A549 (cell line): ENCODE results near the gene ENO3. TPM values are rescaled to one million over a fixed set of nuclear protein-coding genes. Genes with fewer than 3 reads are reported as not detected.

ENCODE experiments used
- ATAC-seq, 2 experiments: fragments of 200-7000 bp in 1 of 2; fragments of >200 bp in 1 of 2; cut with Nextera tagmentation in 1 of 2; cut with Tn5 transposase in 1 of 2; 3 replicates each; pipeline versions ENCODE4 v1.8.0 to v1.9.1; 2018 to 2020; ENCODE audit warnings: mild to moderate bottlenecking in 1 of 2, moderate library complexity in 1 of 2
- CTCF ChIA-PET: fragments of 300-600 bp; sonication (Branson Sonifier 250); formaldehyde crosslinking; extraction: SDS; loops from one replicate; lab custom pipeline; 2021; ENCODE audit warnings: antibody characterized with exemption, inconsistent platforms; lab: Yijun Ruan, JAX
- POLR2A ChIA-PET: fragments of 350-600 bp; formaldehyde crosslinking; extraction: SDS; loops from one replicate; lab custom pipeline; 2021; ENCODE audit warnings: antibody characterized with exemption, inconsistent platforms; lab: Yijun Ruan, JAX
- DNase-seq, 2 experiments: peaks; one replicate each; pipeline versions ENCODE4 v3.0.0 to v3.0.0-alpha.2; 2011 to 2016; ENCODE audit warnings: low read depth in 1 of 2, low spot score in 1 of 2
- FAIRE-seq: peaks from 2 replicates; lab custom pipeline; 2011; peaks lifted over from hg19 to GRCh38; lab: Jason Lieb, UNC
- H3K27ac ChIP-seq, 2 experiments: fragments of >200 bp; sonication (Bioruptor Twin); formaldehyde crosslinking; 3 replicates each; pipeline ENCODE4 v1.5.1; 2016 to 2017
- H3K4me1 ChIP-seq: fragments of >200 bp; sonication (Bioruptor Twin); formaldehyde crosslinking; 3 replicates; pipeline ENCODE4 v1.6.1; 2016
- H3K4me2 ChIP-seq: fragments of >200 bp; sonication (Bioruptor Twin); formaldehyde crosslinking; 3 replicates; pipeline ENCODE4 v1.6.1; 2016
- H3K4me3 ChIP-seq: fragments of >200 bp; sonication (Bioruptor Twin); formaldehyde crosslinking; 3 replicates; pipeline ENCODE4 v1.5.1; 2016
- H3K9me3 ChIP-seq: fragments of >200 bp; sonication (Bioruptor Twin); formaldehyde crosslinking; 3 replicates; pipeline ENCODE4 v1.6.1; 2016
- BHLHE40 ChIP-seq: IDR thresholded peaks from 2 replicates; pipeline ENCODE4 v1.6.1; 2012; ENCODE audit warnings: low read depth, low read length, inconsistent platforms
- CEBPB ChIP-seq, 2 experiments: fragments of >200 bp in 1 of 2; sonication (Bioruptor Twin) in 1 of 2; formaldehyde crosslinking in 1 of 2; IDR thresholded peaks; 2 replicates each; pipeline ENCODE4 v1.6.1; 2012 to 2016
- EHF ChIP-seq: fragments of 250-450 bp; sonication (Bioruptor Pico); IDR thresholded peaks from 2 replicates; pipeline ENCODE4 v1.5.0; 2020; ENCODE audit warnings: mild to moderate bottlenecking
- FOSB ChIP-seq: fragments of 250-450 bp; sonication (Bioruptor Pico); IDR thresholded peaks from 2 replicates; pipeline ENCODE4 v1.5.0; 2020; ENCODE audit warnings: mild to moderate bottlenecking, moderate library complexity
- RNF2 ChIP-seq: fragments of 200-600 bp; sonication (generic); IDR thresholded peaks from 2 replicates; pipeline ENCODE4 v1.6.1; 2016; ENCODE audit warnings: low read depth, mild to moderate bottlenecking, antibody characterized with exemption, moderate library complexity, borderline replicate concordance
- ZC3H11A ChIP-seq: fragments of 450-650 bp; IDR thresholded peaks from 2 replicates; pipeline ENCODE4 v1.6.1; 2014; ENCODE audit warnings: antibody characterized with exemption, mild to moderate bottlenecking
- ZSCAN20 ChIP-seq: fragments of 250-450 bp; sonication (Bioruptor Pico); IDR thresholded peaks from 2 replicates; pipeline ENCODE4 v1.8.0; 2022; ENCODE audit warnings: mild to moderate bottlenecking, moderate library complexity
- WGBS: methylation state at CpG from one replicate; pipeline ENCODE4 v1.1.6; 2017; ENCODE audit errors: missing lambda C conversion rate; 5-methylcytosine and 5-hydroxymethylcytosine counted together
- polyA plus RNA-seq, 4 experiments: library from polyadenylated mRNA; depleted of rRNA in 3 of 4; stranded (reverse); fragments of >200 nt; fragmentation: RNase III in 1 of 4; extraction: RNeasy Plus Mini Kit Qiagen cat#74134 plus additional on column Dnase treatment in 1 of 4; gene quantifications; 2 replicates in 3 of 4; 3 replicates in 1 of 4; pipeline ENCODE4 v1.2.3, GENCODE V29; 2011 to 2017
- small RNA-seq, 6 experiments: library from RNA; depleted of rRNA; stranded (forward); fragments of <200 nt; gene quantifications; one replicate each; pipeline ENCODE3, GENCODE V24; 2012
- TF ChIP-seq, protein P1 (sequence below): fragments of >200 bp; sonication (Bioruptor Twin); formaldehyde crosslinking; IDR thresholded peaks from 2 replicates; pipeline ENCODE4 v1.6.1; 2016

ENO3 gene
- polyA plus RNA-seq, 2 of the 4 experiments (the other 2 are of a cell fraction): 52.5 to 109 TPM

DNA sequence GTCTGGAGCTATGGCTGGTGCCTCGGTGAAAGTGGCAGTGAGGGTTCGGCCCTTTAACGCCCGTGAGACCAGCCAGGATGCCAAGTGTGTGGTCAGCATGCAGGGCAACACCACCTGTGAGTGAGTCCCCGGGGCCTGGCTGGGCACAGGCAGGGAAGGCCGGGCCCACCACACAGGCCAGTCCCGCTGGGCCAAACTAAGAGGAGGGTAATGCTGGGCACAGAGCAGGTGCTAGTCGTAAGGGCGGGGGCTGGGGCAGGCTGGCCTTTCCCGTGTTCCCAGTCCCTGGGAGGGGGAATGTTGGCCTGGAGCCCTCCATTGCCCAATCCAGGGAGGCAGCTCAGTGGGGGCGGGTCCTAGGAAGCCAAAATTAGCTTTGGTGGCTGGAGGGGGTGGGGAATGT, 49.3 kb downstream of the ENO3 start:
- H3K4me1 ChIP-seq: peaks cover 26% of the 10 kb centered on the region
- TF ChIP-seq BHLHE40 (no peak), CEBPB (IDR thresholded peaks at IDR 0.05) (no peak), ZSCAN20 (no peak)
- TF ChIP-seq, protein P1, sequence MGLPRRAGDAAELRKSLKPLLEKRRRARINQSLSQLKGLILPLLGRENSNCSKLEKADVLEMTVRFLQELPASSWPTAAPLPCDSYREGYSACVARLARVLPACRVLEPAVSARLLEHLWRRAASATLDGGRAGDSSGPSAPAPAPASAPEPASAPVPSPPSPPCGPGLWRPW: no peak
- H3K27ac ChIP-seq: peak overlapping the region in 1 of 2 experiments; percentile 91; a peak in 3 of 6 replicates
- ChIA-PET CTCF (interaction anchor here (0.6 to 4.3 kb wide), 8 partner anchors 13 to 62 kb away, joined by 3 to 18 read pairs (median 6); partner anchors contain the start of genes CAMTA2 and SPAG7), POLR2A (no interaction called here)
- no peak overlapping the region for H3K4me3 ChIP-seq
- FAIRE-seq (no peak), DNase-seq (no peak), ATAC-seq (no peak)
- no peaks in the 10 kb centered on the region for H3K9me3 ChIP-seq
- 75% methylated on average over 8 of the region's 11 CpGs for WGBS
- H3K4me2 ChIP-seq: peak overlapping the region; percentile 89; the same call in 2 of the 3 replicates

DNA sequence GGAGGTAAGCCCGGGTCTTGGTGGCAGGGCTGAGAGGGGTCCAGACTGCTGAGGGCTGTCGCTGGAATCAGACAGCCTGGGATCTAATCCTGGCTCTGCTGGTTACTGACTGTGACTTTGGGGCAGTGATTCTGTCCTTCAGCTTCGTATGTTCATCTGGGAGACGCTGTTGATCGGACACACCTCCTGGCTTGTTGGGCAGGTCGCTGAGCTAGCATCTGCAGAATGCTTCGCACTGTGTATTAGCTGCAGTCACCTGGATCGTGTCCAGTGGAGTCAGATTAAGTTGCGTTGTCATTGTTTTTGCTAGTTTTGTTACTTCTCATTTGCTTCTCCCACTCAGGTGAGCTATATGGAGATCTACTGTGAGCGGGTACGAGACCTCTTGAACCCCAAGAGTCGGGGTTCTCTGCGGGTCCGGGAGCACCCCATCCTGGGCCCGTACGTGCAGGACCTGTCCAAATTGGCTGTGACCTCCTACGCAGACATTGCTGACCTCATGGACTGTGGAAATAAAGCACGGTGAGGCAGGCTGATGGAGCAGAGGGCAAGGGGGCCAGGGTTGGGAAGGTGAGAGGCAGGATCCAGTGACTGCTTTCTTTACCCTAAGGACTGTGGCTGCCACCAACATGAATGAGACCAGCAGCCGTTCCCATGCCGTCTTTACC, 51.3 kb downstream of the ENO3 start:
- POLR2A ChIA-PET: no interaction called here
- FAIRE-seq: no peak
- DNase-seq: no peak
- ATAC-seq: no peak
- 90% methylated on average over 20 of the region's 20 CpGs for WGBS
- Histone ChIP-seq H3K9me3 (no peaks in the 10 kb centered on the region), H3K4me2 (no peak overlapping the region), H3K4me1 (peaks cover 20% of the 10 kb centered on the region), H3K4me3 (no peak overlapping the region)
- no peak for TF ChIP-seq ZC3H11A
- no peak for TF ChIP-seq EHF
- TF ChIP-seq FOSB: no peak
- TF ChIP-seq, all 56 proteins: peak for 0
- CTCF ChIA-PET: interaction anchor here (0.8 to 4.3 kb wide), 7 partner anchors 8 to 60 kb away, joined by 3 to 18 read pairs (median 7); partner anchors contain the start of gene CAMTA2
- H3K27ac ChIP-seq: no peak overlapping the region

DNA sequence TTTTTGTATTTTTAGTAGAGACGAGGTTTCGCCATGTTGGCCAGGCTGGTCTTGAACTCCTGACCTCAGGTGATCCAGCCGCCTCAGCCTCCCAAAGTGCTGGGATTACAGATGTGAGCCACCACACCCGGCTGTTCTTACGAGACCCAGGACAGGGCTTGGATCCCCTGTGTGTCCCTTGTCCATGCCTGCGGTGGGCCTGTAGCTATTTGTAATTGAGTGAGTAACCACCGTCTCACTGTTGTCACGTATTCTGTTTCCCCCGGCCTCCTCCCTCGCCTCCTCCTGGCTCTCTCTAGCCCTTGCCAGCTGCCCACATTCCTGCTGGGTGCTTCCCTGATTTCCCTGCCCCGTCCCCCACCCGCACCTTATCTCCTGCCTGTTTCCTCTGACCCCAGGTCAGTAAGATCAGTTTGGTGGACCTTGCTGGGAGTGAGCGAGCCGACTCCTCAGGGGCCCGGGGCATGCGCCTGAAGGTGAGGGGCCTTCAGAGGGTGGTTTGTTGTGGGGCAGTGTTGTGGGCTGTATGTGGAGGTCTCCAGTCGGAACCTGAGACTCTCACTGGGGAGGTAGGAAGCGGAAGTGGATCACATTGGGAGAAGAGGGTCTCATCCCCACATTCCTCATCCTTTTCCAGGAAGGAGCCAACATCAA, 52.4 kb downstream of the ENO3 start:
- H3K4me2 ChIP-seq: no peak overlapping the region
- H3K9me3 ChIP-seq: no peaks in the 10 kb centered on the region
- CTCF ChIA-PET: interaction anchor here (1.6 to 4.3 kb wide), 2 partner anchors 16 to 27 kb away, joined by 6 to 18 read pairs; partner anchors contain the start of gene CAMTA2
- TF ChIP-seq RNF2: no peak
- WGBS: 94% methylated on average over 18 of the region's 18 CpGs
- FAIRE-seq: no peak
- peaks cover 20% of the 10 kb centered on the region for H3K4me1 ChIP-seq
- H3K27ac ChIP-seq: no peak overlapping the region
- no peak for DNase-seq
- POLR2A ChIA-PET: no interaction called here
- no peak for ATAC-seq
- H3K4me3 ChIP-seq: no peak overlapping the region

Small RNAs within 50 kb of the gene (small RNA-seq; reads per million reads assigned to genes)
- gene MIR6864 (0 reads per million in 6 experiments), gene MIR6865 (0 to 2.1 (median 0) reads per million in 6 experiments)

Other genes starting within 250 kb of the ENO3 start
- gene PELP1, start 247.0 kb upstream of the ENO3 start, polyA plus RNA-seq (2011; rRNA removed): 30.2 and 35.5 TPM in 2 replicates
- 52.5 to 60.0 TPM (median 56.1 TPM) in 3 replicates for gene PELP1, start 247.0 kb upstream of the ENO3 start, polyA plus RNA-seq (2017; fragmentation: RNase III; extraction: RNeasy Plus Mini Kit Qiagen cat#74134 plus additional on column Dnase treatment)
- 73.1 and 74.9 TPM in 2 replicates for gene ARRB2, start 240.5 kb upstream of the ENO3 start, polyA plus RNA-seq (2011; rRNA removed)
- 61.0 to 68.2 TPM (median 67.8 TPM) in 3 replicates for gene ARRB2, start 240.5 kb upstream of the ENO3 start, polyA plus RNA-seq (2017; fragmentation: RNase III; extraction: RNeasy Plus Mini Kit Qiagen cat#74134 plus additional on column Dnase treatment)
- gene MED11, start 219.7 kb upstream of the ENO3 start, polyA plus RNA-seq (2011; rRNA removed): 57.2 and 74.0 TPM in 2 replicates
- 52.6 to 62.5 TPM (median 58.1 TPM) in 3 replicates for gene MED11, start 219.7 kb upstream of the ENO3 start, polyA plus RNA-seq (2017; fragmentation: RNase III; extraction: RNeasy Plus Mini Kit Qiagen cat#74134 plus additional on column Dnase treatment)
- gene ZMYND15, start 211.3 kb upstream of the ENO3 start, polyA plus RNA-seq (2011; rRNA removed): 0.15 and 0.16 TPM in 2 replicates
- gene ZMYND15, start 211.3 kb upstream of the ENO3 start, polyA plus RNA-seq (2017; fragmentation: RNase III; extraction: RNeasy Plus Mini Kit Qiagen cat#74134 plus additional on column Dnase treatment): 0.19 to 0.22 TPM (median 0.20 TPM) in 3 replicates
- gene CXCL16, start 211.2 kb upstream of the ENO3 start, polyA plus RNA-seq (2011; rRNA removed): 13.8 and 20.5 TPM in 2 replicates
- gene CXCL16, start 211.2 kb upstream of the ENO3 start, polyA plus RNA-seq (2017; fragmentation: RNase III; extraction: RNeasy Plus Mini Kit Qiagen cat#74134 plus additional on column Dnase treatment): 9.1 to 11.2 TPM (median 10.1 TPM) in 3 replicates
- 0.80 and 1.2 TPM in 2 replicates for gene TM4SF5, start 179.2 kb upstream of the ENO3 start, polyA plus RNA-seq (2011; rRNA removed)
- gene TM4SF5, start 179.2 kb upstream of the ENO3 start, polyA plus RNA-seq (2017; fragmentation: RNase III; extraction: RNeasy Plus Mini Kit Qiagen cat#74134 plus additional on column Dnase treatment): 0.51 to 1.2 TPM (median 0.68 TPM) in 3 replicates
- 0.50 and 0.58 TPM in 2 replicates for gene VMO1, start 164.8 kb upstream of the ENO3 start, polyA plus RNA-seq (2011; rRNA removed)
- gene VMO1, start 164.8 kb upstream of the ENO3 start, polyA plus RNA-seq (2017; fragmentation: RNase III; extraction: RNeasy Plus Mini Kit Qiagen cat#74134 plus additional on column Dnase treatment): 0.39 to 1.1 TPM (median 0.81 TPM) in 3 replicates
- gene GLTPD2, start 162.2 kb upstream of the ENO3 start, polyA plus RNA-seq (2011; rRNA removed): not detected in 2 replicates
- not detected in 3 replicates for gene GLTPD2, start 162.2 kb upstream of the ENO3 start, polyA plus RNA-seq (2017; fragmentation: RNase III; extraction: RNeasy Plus Mini Kit Qiagen cat#74134 plus additional on column Dnase treatment)
- gene PSMB6, start 155.0 kb upstream of the ENO3 start, polyA plus RNA-seq (2011; rRNA removed): 376 and 414 TPM in 2 replicates
- gene PSMB6, start 155.0 kb upstream of the ENO3 start, polyA plus RNA-seq (2017; fragmentation: RNase III; extraction: RNeasy Plus Mini Kit Qiagen cat#74134 plus additional on column Dnase treatment): 387 to 424 TPM (median 414 TPM) in 3 replicates
- gene PLD2, start 144.0 kb upstream of the ENO3 start, polyA plus RNA-seq (2011; rRNA removed): 17.0 and 20.2 TPM in 2 replicates
- gene PLD2, start 144.0 kb upstream of the ENO3 start, polyA plus RNA-seq (2017; fragmentation: RNase III; extraction: RNeasy Plus Mini Kit Qiagen cat#74134 plus additional on column Dnase treatment): 23.0 to 27.4 TPM (median 23.7 TPM) in 3 replicates
- 41.3 and 47.1 TPM in 2 replicates for gene MINK1, start 117.8 kb upstream of the ENO3 start, polyA plus RNA-seq (2011; rRNA removed)
- 65.2 to 73.1 TPM (median 66.9 TPM) in 3 replicates for gene MINK1, start 117.8 kb upstream of the ENO3 start, polyA plus RNA-seq (2017; fragmentation: RNase III; extraction: RNeasy Plus Mini Kit Qiagen cat#74134 plus additional on column Dnase treatment)
- gene C17orf107, start 51.6 kb upstream of the ENO3 start, polyA plus RNA-seq (2011; rRNA removed): 0.11 and 0.13 TPM in 2 replicates
- gene C17orf107, start 51.6 kb upstream of the ENO3 start, polyA plus RNA-seq (2017; fragmentation: RNase III; extraction: RNeasy Plus Mini Kit Qiagen cat#74134 plus additional on column Dnase treatment): 0.16 to 0.30 TPM (median 0.25 TPM) in 3 replicates
- gene CHRNE, start 48.0 kb upstream of the ENO3 start, polyA plus RNA-seq (2011; rRNA removed): 0.07 and 0.10 TPM in 2 replicates
- 0.12 to 0.14 TPM (median 0.13 TPM) in 3 replicates for gene CHRNE, start 48.0 kb upstream of the ENO3 start, polyA plus RNA-seq (2017; fragmentation: RNase III; extraction: RNeasy Plus Mini Kit Qiagen cat#74134 plus additional on column Dnase treatment)
- gene GP1BA, start 18.8 kb upstream of the ENO3 start, polyA plus RNA-seq (2011; rRNA removed): not detected in 2 replicates
- not detected in 3 replicates for gene GP1BA, start 18.8 kb upstream of the ENO3 start, polyA plus RNA-seq (2017; fragmentation: RNase III; extraction: RNeasy Plus Mini Kit Qiagen cat#74134 plus additional on column Dnase treatment)
- gene SLC25A11, start 11.1 kb upstream of the ENO3 start, polyA plus RNA-seq (2011; rRNA removed): 60.2 and 64.4 TPM in 2 replicates
- 64.4 to 69.2 TPM (median 67.9 TPM) in 3 replicates for gene SLC25A11, start 11.1 kb upstream of the ENO3 start, polyA plus RNA-seq (2017; fragmentation: RNase III; extraction: RNeasy Plus Mini Kit Qiagen cat#74134 plus additional on column Dnase treatment)
- 98.7 and 110 TPM in 2 replicates for gene RNF167, start 10.9 kb upstream of the ENO3 start, polyA plus RNA-seq (2011; rRNA removed)
- gene RNF167, start 10.9 kb upstream of the ENO3 start, polyA plus RNA-seq (2017; fragmentation: RNase III; extraction: RNeasy Plus Mini Kit Qiagen cat#74134 plus additional on column Dnase treatment): 83.9 to 93.7 TPM (median 86.4 TPM) in 3 replicates
- 1,417 and 1,732 TPM in 2 replicates for gene PFN1, start 2.6 kb upstream of the ENO3 start, polyA plus RNA-seq (2011; rRNA removed)
- gene PFN1, start 2.6 kb upstream of the ENO3 start, polyA plus RNA-seq (2017; fragmentation: RNase III; extraction: RNeasy Plus Mini Kit Qiagen cat#74134 plus additional on column Dnase treatment): 3,195 to 3,341 TPM (median 3,230 TPM) in 3 replicates
- gene SPAG7, start 16.7 kb downstream of the ENO3 start, polyA plus RNA-seq (2011; rRNA removed): 72.6 and 94.9 TPM in 2 replicates
- 101 to 102 TPM (median 102 TPM) in 3 replicates for gene SPAG7, start 16.7 kb downstream of the ENO3 start, polyA plus RNA-seq (2017; fragmentation: RNase III; extraction: RNeasy Plus Mini Kit Qiagen cat#74134 plus additional on column Dnase treatment)
- gene CAMTA2, start 36.6 kb downstream of the ENO3 start, polyA plus RNA-seq (2011; rRNA removed): 12.4 and 17.7 TPM in 2 replicates
- 30.1 to 33.8 TPM (median 30.3 TPM) in 3 replicates for gene CAMTA2, start 36.6 kb downstream of the ENO3 start, polyA plus RNA-seq (2017; fragmentation: RNase III; extraction: RNeasy Plus Mini Kit Qiagen cat#74134 plus additional on column Dnase treatment)
- 0.66 and 0.86 TPM in 2 replicates for gene INCA1, start 46.4 kb downstream of the ENO3 start, polyA plus RNA-seq (2011; rRNA removed)
- 1.1 to 1.3 TPM (median 1.1 TPM) in 3 replicates for gene INCA1, start 46.4 kb downstream of the ENO3 start, polyA plus RNA-seq (2017; fragmentation: RNase III; extraction: RNeasy Plus Mini Kit Qiagen cat#74134 plus additional on column Dnase treatment)
- 42.0 and 48.4 TPM in 2 replicates for gene KIF1C, start 46.8 kb downstream of the ENO3 start, polyA plus RNA-seq (2011; rRNA removed)
- gene KIF1C, start 46.8 kb downstream of the ENO3 start, polyA plus RNA-seq (2017; fragmentation: RNase III; extraction: RNeasy Plus Mini Kit Qiagen cat#74134 plus additional on column Dnase treatment): 74.0 to 77.4 TPM (median 76.5 TPM) in 3 replicates
- gene SLC52A1, start 84.3 kb downstream of the ENO3 start, polyA plus RNA-seq (2011; rRNA removed): 1.4 and 1.9 TPM in 2 replicates
- 1.0 to 1.4 TPM (median 1.3 TPM) in 3 replicates for gene SLC52A1, start 84.3 kb downstream of the ENO3 start, polyA plus RNA-seq (2017; fragmentation: RNase III; extraction: RNeasy Plus Mini Kit Qiagen cat#74134 plus additional on column Dnase treatment)
- 4.1 and 4.8 TPM in 2 replicates for gene ZFP3, start 127.3 kb downstream of the ENO3 start, polyA plus RNA-seq (2011; rRNA removed)
- gene ZFP3, start 127.3 kb downstream of the ENO3 start, polyA plus RNA-seq (2017; fragmentation: RNase III; extraction: RNeasy Plus Mini Kit Qiagen cat#74134 plus additional on column Dnase treatment): 1.6 to 1.9 TPM (median 1.7 TPM) in 3 replicates
- gene ZNF232, start 160.8 kb downstream of the ENO3 start, polyA plus RNA-seq (2011; rRNA removed): 4.9 and 5.1 TPM in 2 replicates
- gene ZNF232, start 160.8 kb downstream of the ENO3 start, polyA plus RNA-seq (2017; fragmentation: RNase III; extraction: RNeasy Plus Mini Kit Qiagen cat#74134 plus additional on column Dnase treatment): 4.7 to 5.1 TPM (median 4.7 TPM) in 3 replicates
- 0.01 TPM in 2 replicates for gene USP6, start 164.9 kb downstream of the ENO3 start, polyA plus RNA-seq (2011; rRNA removed)
- 0.04 to 0.09 TPM (median 0.07 TPM) in 3 replicates for gene USP6, start 164.9 kb downstream of the ENO3 start, polyA plus RNA-seq (2017; fragmentation: RNase III; extraction: RNeasy Plus Mini Kit Qiagen cat#74134 plus additional on column Dnase treatment)
- gene ZNF594, start 240.7 kb downstream of the ENO3 start, polyA plus RNA-seq (2011; rRNA removed): 3.8 and 4.3 TPM in 2 replicates
- 2.2 to 2.7 TPM (median 2.3 TPM) in 3 replicates for gene ZNF594, start 240.7 kb downstream of the ENO3 start, polyA plus RNA-seq (2017; fragmentation: RNase III; extraction: RNeasy Plus Mini Kit Qiagen cat#74134 plus additional on column Dnase treatment)